HG03575 (cell line): ENCODE results near the gene CENPK.

Experiments used
- ATAC-seq: cut with Tn5 transposase; IDR thresholded peaks from one replicate; pipeline ENCODE4 v1.9.1; 2021; ENCODE audit not compliant: unreplicated experiment, insufficient number of reproducible peaks, low FRiP score; ENCODE audit errors: extremely low read depth

CENPK gene

DNA sequence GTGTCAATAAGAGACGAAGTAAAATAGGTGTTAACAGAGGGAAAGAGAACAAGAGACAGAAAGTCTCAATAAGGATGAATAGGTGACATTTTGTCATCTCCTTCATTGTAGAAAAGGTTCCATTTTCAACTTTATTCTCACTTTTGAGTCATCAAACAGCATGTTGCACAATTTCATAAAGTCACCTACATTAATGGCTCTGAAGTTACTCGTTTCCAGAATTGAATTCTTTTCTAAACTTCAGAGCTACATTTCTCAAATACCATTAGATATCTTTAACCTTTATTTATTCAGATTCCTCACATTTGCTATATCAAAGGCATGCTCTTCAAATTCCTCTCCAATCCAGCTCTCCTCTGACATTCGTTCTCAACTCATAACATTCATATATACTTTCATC is 94.3 kb downstream of the CENPK start:
- no peak for ATAC-seq
